HEK293 (cell line): ENCODE measurements around the gene PPARG.
A peak's percentile ranks its signal among the peaks of the same experiment; 100 is the strongest.

Experiments used
- CTCF ChIA-PET: fragments of 350-600 bp; formaldehyde crosslinking; extraction: SDS; loops from one replicate; lab custom pipeline; 2021; ENCODE audit warnings: antibody characterized with exemption; lab: Yijun Ruan, JAX
- POLR2A ChIA-PET: fragments of 300-600 bp; formaldehyde crosslinking; extraction: SDS; loops from one replicate; lab custom pipeline; 2020; ENCODE audit warnings: antibody characterized with exemption, inconsistent platforms; lab: Yijun Ruan, JAX
- H3K27ac ChIP-seq: fragments of 200-500 bp; sonication (Bioruptor generic); 2 replicates; pipeline ENCODE4 v1.5.1; 2014; ENCODE audit warnings: low read depth, low read length, control low read depth, inconsistent platforms; ENCODE audit errors: extremely low read depth
- H3K36me3 ChIP-seq, 2 experiments: fragments of 200-500 bp in 1 of 2; sonication (Bioruptor generic) in 1 of 2; 1 replicate in 1 of 2; 2 replicates in 1 of 2; pipeline ENCODE4 v1.5.1; 2014 to 2017; ENCODE audit warnings: inconsistent platforms in 2 of 2, low read length in 2 of 2; ENCODE audit not compliant: control insufficient read depth in 2 of 2, insufficient read depth in 1 of 2
- H3K4me1 ChIP-seq: fragments of 200-500 bp; sonication (Bioruptor generic); 2 replicates; pipeline ENCODE4 v1.5.1; 2014; ENCODE audit warnings: mild to moderate bottlenecking, low read length, inconsistent platforms; ENCODE audit not compliant: control insufficient read depth, insufficient read depth
- H3K4me3 ChIP-seq: 2 replicates; pipeline ENCODE4 v1.5.1; 2011; ENCODE audit warnings: low read depth, mild to moderate bottlenecking, control low read depth, low read length, moderate library complexity
- H3K9me3 ChIP-seq: fragments of 200-500 bp; sonication (Bioruptor generic); 2 replicates; pipeline ENCODE4 v1.5.1; 2014; ENCODE audit warnings: low read depth, low read length, inconsistent platforms; ENCODE audit not compliant: control insufficient read depth, insufficient read depth
- EGR2 ChIP-seq: fragments of 450-650 bp; formaldehyde crosslinking; IDR thresholded peaks from 2 replicates; pipeline ENCODE4 v1.5.1; 2016; ENCODE audit warnings: low read depth, missing biosample characterization, missing genetic modification characterization
- GFI1B ChIP-seq: fragments of 450-650 bp; formaldehyde crosslinking; IDR thresholded peaks from 2 replicates; pipeline ENCODE4 v1.5.1; 2016; ENCODE audit warnings: missing biosample characterization, missing genetic modification characterization
- GLI2 ChIP-seq: fragments of 450-650 bp; formaldehyde crosslinking; IDR thresholded peaks from 2 replicates; pipeline ENCODE4; 2017; ENCODE audit warnings: missing biosample characterization, missing genetic modification characterization, low read depth, borderline replicate concordance
- GLI4 ChIP-seq: fragments of 450-650 bp; formaldehyde crosslinking; IDR thresholded peaks from 2 replicates; pipeline ENCODE4 v1.5.1; 2016; ENCODE audit warnings: missing biosample characterization, missing genetic modification characterization
- GLIS1 ChIP-seq: fragments of 450-650 bp; formaldehyde crosslinking; IDR thresholded peaks from 2 replicates; pipeline ENCODE4 v1.5.1; 2016; ENCODE audit warnings: missing biosample characterization, missing genetic modification characterization
- SALL2 ChIP-seq: fragments of 450-650 bp; formaldehyde crosslinking; IDR thresholded peaks from 2 replicates; pipeline ENCODE4 v1.5.0; 2017; ENCODE audit warnings: missing biosample characterization, mild to moderate bottlenecking, missing genetic modification characterization, borderline replicate concordance
- SP7 ChIP-seq: fragments of 450-650 bp; formaldehyde crosslinking; IDR thresholded peaks from 2 replicates; pipeline ENCODE4 v1.5.1; 2016; ENCODE audit warnings: missing biosample characterization, missing genetic modification characterization
- ZEB2 ChIP-seq: fragments of 450-650 bp; formaldehyde crosslinking; IDR thresholded peaks from 2 replicates; pipeline ENCODE4 v1.5.1; 2016; ENCODE audit warnings: missing biosample characterization, missing genetic modification characterization
- ZNF133 ChIP-seq: fragments of 450-650 bp; formaldehyde crosslinking; IDR thresholded peaks from 2 replicates; pipeline ENCODE4 v1.5.1; 2016; ENCODE audit warnings: missing biosample characterization, missing genetic modification characterization
- ZNF184 ChIP-seq: fragments of 450-650 bp; IDR thresholded peaks from 2 replicates; pipeline ENCODE4 v1.5.1; 2018; ENCODE audit warnings: missing biosample characterization, mild to moderate bottlenecking, missing genetic modification characterization
- ZNF19 ChIP-seq: fragments of 450-650 bp; formaldehyde crosslinking; IDR thresholded peaks from 2 replicates; pipeline ENCODE4; 2016; ENCODE audit warnings: missing biosample characterization, missing genetic modification characterization, low read depth
- ZNF292 ChIP-seq: fragments of 450-650 bp; formaldehyde crosslinking; IDR thresholded peaks from 2 replicates; pipeline ENCODE4 v1.5.1; 2016; ENCODE audit warnings: low read depth, missing biosample characterization, missing genetic modification characterization, borderline replicate concordance
- ZNF423 ChIP-seq: fragments of 450-650 bp; formaldehyde crosslinking; IDR thresholded peaks from 2 replicates; pipeline ENCODE4 v1.5.1; 2016; ENCODE audit warnings: missing biosample characterization, missing genetic modification characterization
- ZNF514 ChIP-seq: fragments of 450-650 bp; formaldehyde crosslinking; IDR thresholded peaks from 2 replicates; pipeline ENCODE4 v1.5.1; 2016; ENCODE audit warnings: missing biosample characterization, missing genetic modification characterization
- ZNF585B ChIP-seq: fragments of 450-650 bp; formaldehyde crosslinking; IDR thresholded peaks from 2 replicates; pipeline ENCODE4 v1.5.1; 2016; ENCODE audit warnings: missing biosample characterization, missing genetic modification characterization
- ZNF629 ChIP-seq: fragments of 450-650 bp; formaldehyde crosslinking; IDR thresholded peaks from 2 replicates; pipeline ENCODE4 v1.5.1; 2017; ENCODE audit warnings: missing biosample characterization, missing genetic modification characterization
- ZNF677 ChIP-seq: fragments of 450-650 bp; IDR thresholded peaks from 2 replicates; pipeline ENCODE4 v1.5.0; 2018; ENCODE audit warnings: missing biosample characterization, mild to moderate bottlenecking, missing genetic modification characterization, moderate library complexity
- ZNF768 ChIP-seq: fragments of 450-650 bp; formaldehyde crosslinking; IDR thresholded peaks from 2 replicates; pipeline ENCODE4 v1.5.1; 2018; ENCODE audit warnings: missing biosample characterization, mild to moderate bottlenecking, missing genetic modification characterization
- ZXDB ChIP-seq: fragments of 450-650 bp; formaldehyde crosslinking; IDR thresholded peaks from 2 replicates; pipeline ENCODE4 v1.5.1; 2016; ENCODE audit warnings: missing biosample characterization, missing genetic modification characterization
- TF ChIP-seq, protein P1 (sequence below): fragments of 450-650 bp; formaldehyde crosslinking; IDR thresholded peaks from 2 replicates; pipeline ENCODE4; 2016; ENCODE audit warnings: missing biosample characterization, missing genetic modification characterization
- TF ChIP-seq, protein P2 (sequence below): fragments of 450-650 bp; formaldehyde crosslinking; IDR thresholded peaks from 2 replicates; pipeline ENCODE4 v1.5.1; 2016; ENCODE audit warnings: missing biosample characterization, missing genetic modification characterization
- TF ChIP-seq, protein P3 (sequence below): fragments of 450-650 bp; formaldehyde crosslinking; IDR thresholded peaks from 2 replicates; pipeline ENCODE4 v1.5.1; 2017; ENCODE audit warnings: missing biosample characterization, mild to moderate bottlenecking, missing genetic modification characterization, moderate library complexity
- TF ChIP-seq, protein P4 (sequence below): IDR thresholded peaks from 2 replicates; pipeline ENCODE4 v1.6.1; 2011; ENCODE audit warnings: mild to moderate bottlenecking, low read depth, low read length, borderline replicate concordance
- TF ChIP-seq, protein P5 (sequence below): fragments of 450-650 bp; formaldehyde crosslinking; IDR thresholded peaks from 2 replicates; pipeline ENCODE4 v1.5.1; 2016; ENCODE audit warnings: missing biosample characterization, missing genetic modification characterization

Gene PPARG

DNA sequence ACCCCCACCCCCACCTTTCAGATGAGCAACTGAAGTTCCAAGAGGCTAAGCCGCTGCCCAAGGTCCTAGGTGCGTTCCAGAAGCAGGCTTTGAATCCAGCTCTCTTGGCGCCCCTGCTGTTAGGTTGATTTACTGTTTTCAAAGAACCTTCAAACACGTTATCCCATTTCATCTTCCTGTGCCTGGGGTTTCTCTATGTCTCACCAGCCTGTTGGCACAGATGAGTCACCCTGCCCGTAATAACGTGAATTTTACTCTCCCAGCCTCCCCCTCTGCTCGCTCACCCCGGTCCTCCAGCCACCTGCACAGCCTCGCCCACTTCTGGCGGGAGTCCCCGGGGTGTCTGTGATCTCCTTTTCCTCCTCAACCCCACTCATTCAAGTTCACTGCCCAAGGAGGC, 182.4 kb downstream of the PPARG start (continued):
- TF ChIP-seq ZNF184 = no peak
- peak; percentile 28; the same call in 1 of the 2 replicates for TF ChIP-seq ZXDB (tag by site-specific recombination)
- peak; percentile 24 for TF ChIP-seq GLIS1 (tag by site-specific recombination)
- 0 out of 2 replicates have a peak, but pooled peaks have one; percentile 9 for TF ChIP-seq ZNF423 (tag by site-specific recombination)
- TF ChIP-seq ZNF677 (tag by site-specific recombination) = no peak
- no peak for TF ChIP-seq GFI1B
- TF ChIP-seq EGR2 (tag by site-specific recombination) = peak; percentile 53; the same call in 1 of the 2 replicates
- TF ChIP-seq ZNF292 = no peak
- TF ChIP-seq, protein P1, sequence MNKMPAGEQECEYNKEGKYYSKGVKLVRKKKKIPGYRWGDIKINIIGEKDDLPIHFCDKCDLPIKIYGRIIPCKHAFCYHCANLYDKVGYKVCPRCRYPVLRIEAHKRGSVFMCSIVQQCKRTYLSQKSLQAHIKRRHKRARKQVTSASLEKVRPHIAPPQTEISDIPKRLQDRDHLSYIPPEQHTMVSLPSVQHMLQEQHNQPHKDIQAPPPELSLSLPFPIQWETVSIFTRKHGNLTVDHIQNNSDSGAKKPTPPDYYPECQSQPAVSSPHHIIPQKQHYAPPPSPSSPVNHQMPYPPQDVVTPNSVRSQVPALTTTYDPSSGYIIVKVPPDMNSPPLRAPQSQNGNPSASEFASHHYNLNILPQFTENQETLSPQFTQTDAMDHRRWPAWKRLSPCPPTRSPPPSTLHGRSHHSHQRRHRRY (tag by site-specific recombination) = no peak
- TF ChIP-seq, protein P2, sequence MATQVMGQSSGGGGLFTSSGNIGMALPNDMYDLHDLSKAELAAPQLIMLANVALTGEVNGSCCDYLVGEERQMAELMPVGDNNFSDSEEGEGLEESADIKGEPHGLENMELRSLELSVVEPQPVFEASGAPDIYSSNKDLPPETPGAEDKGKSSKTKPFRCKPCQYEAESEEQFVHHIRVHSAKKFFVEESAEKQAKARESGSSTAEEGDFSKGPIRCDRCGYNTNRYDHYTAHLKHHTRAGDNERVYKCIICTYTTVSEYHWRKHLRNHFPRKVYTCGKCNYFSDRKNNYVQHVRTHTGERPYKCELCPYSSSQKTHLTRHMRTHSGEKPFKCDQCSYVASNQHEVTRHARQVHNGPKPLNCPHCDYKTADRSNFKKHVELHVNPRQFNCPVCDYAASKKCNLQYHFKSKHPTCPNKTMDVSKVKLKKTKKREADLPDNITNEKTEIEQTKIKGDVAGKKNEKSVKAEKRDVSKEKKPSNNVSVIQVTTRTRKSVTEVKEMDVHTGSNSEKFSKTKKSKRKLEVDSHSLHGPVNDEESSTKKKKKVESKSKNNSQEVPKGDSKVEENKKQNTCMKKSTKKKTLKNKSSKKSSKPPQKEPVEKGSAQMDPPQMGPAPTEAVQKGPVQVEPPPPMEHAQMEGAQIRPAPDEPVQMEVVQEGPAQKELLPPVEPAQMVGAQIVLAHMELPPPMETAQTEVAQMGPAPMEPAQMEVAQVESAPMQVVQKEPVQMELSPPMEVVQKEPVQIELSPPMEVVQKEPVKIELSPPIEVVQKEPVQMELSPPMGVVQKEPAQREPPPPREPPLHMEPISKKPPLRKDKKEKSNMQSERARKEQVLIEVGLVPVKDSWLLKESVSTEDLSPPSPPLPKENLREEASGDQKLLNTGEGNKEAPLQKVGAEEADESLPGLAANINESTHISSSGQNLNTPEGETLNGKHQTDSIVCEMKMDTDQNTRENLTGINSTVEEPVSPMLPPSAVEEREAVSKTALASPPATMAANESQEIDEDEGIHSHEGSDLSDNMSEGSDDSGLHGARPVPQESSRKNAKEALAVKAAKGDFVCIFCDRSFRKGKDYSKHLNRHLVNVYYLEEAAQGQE = peak; percentile 86
- no peak for TF ChIP-seq GLI4
- peak; percentile 84 for TF ChIP-seq SP7 (tag by site-specific recombination)
- peak; percentile 50; the same call in 1 of the 2 replicates for TF ChIP-seq ZEB2
- TF ChIP-seq ZNF133 (tag by site-specific recombination) = no peak; the same call in 1 of the 2 replicates
- TF ChIP-seq, protein P3, sequence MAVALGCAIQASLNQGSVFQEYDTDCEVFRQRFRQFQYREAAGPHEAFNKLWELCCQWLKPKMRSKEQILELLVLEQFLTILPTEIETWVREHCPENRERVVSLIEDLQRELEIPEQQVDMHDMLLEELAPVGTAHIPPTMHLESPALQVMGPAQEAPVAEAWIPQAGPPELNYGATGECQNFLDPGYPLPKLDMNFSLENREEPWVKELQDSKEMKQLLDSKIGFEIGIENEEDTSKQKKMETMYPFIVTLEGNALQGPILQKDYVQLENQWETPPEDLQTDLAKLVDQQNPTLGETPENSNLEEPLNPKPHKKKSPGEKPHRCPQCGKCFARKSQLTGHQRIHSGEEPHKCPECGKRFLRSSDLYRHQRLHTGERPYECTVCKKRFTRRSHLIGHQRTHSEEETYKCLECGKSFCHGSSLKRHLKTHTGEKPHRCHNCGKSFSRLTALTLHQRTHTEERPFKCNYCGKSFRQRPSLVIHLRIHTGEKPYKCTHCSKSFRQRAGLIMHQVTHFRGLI (tag by site-specific recombination) = no peak
- TF ChIP-seq, protein P4, sequence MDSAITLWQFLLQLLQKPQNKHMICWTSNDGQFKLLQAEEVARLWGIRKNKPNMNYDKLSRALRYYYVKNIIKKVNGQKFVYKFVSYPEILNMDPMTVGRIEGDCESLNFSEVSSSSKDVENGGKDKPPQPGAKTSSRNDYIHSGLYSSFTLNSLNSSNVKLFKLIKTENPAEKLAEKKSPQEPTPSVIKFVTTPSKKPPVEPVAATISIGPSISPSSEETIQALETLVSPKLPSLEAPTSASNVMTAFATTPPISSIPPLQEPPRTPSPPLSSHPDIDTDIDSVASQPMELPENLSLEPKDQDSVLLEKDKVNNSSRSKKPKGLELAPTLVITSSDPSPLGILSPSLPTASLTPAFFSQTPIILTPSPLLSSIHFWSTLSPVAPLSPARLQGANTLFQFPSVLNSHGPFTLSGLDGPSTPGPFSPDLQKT = no peak
- no peak for TF ChIP-seq ZNF585B
- TF ChIP-seq ZNF19 (tag by site-specific recombination) = no peak
- peak; percentile 66 for TF ChIP-seq ZNF629

DNA sequence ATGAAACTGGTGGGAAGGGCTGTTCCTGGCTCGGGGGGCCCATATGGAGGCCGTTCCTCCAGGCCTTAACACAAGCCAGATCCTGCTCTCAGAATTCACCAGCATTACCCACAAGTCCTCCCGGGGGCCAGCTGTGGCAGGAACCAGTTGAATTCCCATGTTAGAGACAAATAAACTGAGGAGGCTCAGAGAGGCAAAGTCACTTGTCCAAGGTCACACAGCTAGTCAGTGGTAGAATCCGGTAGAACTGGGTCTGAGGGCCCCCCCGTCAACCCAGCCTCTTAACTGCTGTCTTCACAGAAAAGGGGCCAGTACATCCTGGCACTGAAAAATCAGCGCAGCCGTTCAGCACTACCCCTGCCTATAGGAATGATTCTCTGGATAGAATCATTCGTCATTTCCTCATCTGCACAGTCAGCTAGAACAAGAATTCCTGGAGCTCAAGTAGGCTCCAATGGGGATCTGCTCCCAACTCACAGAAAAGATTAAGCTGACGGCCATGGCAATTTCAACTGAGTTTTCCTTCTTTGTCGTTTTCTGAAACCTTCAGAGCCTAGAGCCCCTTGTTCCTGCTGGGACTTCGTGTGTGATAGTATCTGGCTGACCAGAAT, 183.2 kb downstream of the PPARG start:
- CTCF ChIA-PET = interaction anchor here (0.6 to 2.5 kb wide), 3 partner anchors 297 to 668 kb away, joined by 3 to 7 read pairs (median 4); no protein-coding TSS in a partner anchor

More for the DNA sequence above, 183.2 kb downstream of the PPARG start:
- Histone ChIP-seq H3K4me1 (no peaks in the 10 kb centered on the region; the same call in 1 of the 2 replicates), H3K27ac (no peak overlapping the region), H3K4me3 (no peak overlapping the region), H3K9me3 (no peaks in the 10 kb centered on the region), H3K36me3 (no peaks in the 10 kb centered on the region)
- POLR2A ChIA-PET = no interaction called here
- TF ChIP-seq SALL2 (tag by site-specific recombination) (no peak), ZNF768 (peak; percentile 67; the same call in 1 of the 2 replicates), ZNF514 (tag by site-specific recombination) (no peak), GLI2 (tag by site-specific recombination) (no peak)
- TF ChIP-seq, protein P5, sequence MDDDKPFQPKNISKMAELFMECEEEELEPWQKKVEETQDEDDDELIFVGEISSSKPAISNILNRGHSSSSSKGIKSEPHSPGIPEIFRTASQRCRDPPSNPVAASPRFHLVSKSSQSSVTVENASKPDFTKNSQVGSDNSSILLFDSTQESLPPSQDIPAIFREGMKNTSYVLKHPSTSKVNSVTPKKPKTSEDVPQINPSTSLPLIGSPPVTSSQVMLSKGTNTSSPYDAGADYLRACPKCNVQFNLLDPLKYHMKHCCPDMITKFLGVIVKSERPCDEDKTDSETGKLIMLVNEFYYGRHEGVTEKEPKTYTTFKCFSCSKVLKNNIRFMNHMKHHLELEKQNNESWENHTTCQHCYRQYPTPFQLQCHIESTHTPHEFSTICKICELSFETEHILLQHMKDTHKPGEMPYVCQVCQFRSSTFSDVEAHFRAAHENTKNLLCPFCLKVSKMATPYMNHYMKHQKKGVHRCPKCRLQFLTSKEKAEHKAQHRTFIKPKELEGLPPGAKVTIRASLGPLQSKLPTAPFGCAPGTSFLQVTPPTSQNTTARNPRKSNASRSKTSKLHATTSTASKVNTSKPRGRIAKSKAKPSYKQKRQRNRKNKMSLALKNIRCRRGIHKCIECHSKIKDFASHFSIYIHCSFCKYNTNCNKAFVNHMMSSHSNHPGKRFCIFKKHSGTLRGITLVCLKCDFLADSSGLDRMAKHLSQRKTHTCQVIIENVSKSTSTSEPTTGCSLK (tag by site-specific recombination) = no peak
